Activated CD8-positive, alpha-beta memory T cell treated with anti-CD3 and anti-CD28 coated beads, Interleukin-2, amount 50 U/mL, for 1 hour (primary cell): ENCODE results near the gene TRPC4.

ENCODE experiments used
- DNase-seq: peaks from one replicate; pipeline ENCODE4 v3.0.0-alpha.2; 2020; ENCODE audit errors: extremely low read depth

TRPC4 gene

GRCh38 chr13:37729876-37730275 is 139.7 kb downstream of the TRPC4 start:
- no peak for DNase-seq

GRCh38 chr13:37716420-37717195 is 153.0 kb downstream of the TRPC4 start:
- DNase-seq: no peak

- DNase-seq: no peak
Observed at GRCh38 chr13:37715606-37716015, 154.0 kb downstream of the TRPC4 start.

- no peak for DNase-seq
Observed at GRCh38 chr13:37709318-37709717, 160.3 kb downstream of the TRPC4 start.

- no peak for DNase-seq
Observed at GRCh38 chr13:37707739-37708500, 161.7 kb downstream of the TRPC4 start.

- no peak for DNase-seq
Observed at GRCh38 chr13:37706041-37706440, 163.5 kb downstream of the TRPC4 start.

- no peak for DNase-seq
Observed at GRCh38 chr13:37701972-37702371, 167.6 kb downstream of the TRPC4 start.

GRCh38 chr13:37701306-37701705 is 168.3 kb downstream of the TRPC4 start:
- no peak for DNase-seq

GRCh38 chr13:37700887-37701286 is 168.7 kb downstream of the TRPC4 start:
- no peak for DNase-seq

- no peak for DNase-seq
Observed at GRCh38 chr13:37695200-37695599, 174.4 kb downstream of the TRPC4 start.

GRCh38 chr13:37690361-37690760 is 179.2 kb downstream of the TRPC4 start:
- DNase-seq: no peak

- no peak for DNase-seq
Observed at GRCh38 chr13:37686501-37686900, 183.1 kb downstream of the TRPC4 start.

- DNase-seq: no peak
Observed at GRCh38 chr13:37685206-37685605, 184.4 kb downstream of the TRPC4 start.

- DNase-seq: no peak
Observed at GRCh38 chr13:37682496-37682895, 187.1 kb downstream of the TRPC4 start.

- no peak for DNase-seq
Observed at GRCh38 chr13:37681281-37682032, 188.1 kb downstream of the TRPC4 start.

GRCh38 chr13:37680137-37680536 is 189.4 kb downstream of the TRPC4 start:
- DNase-seq: no peak

- DNase-seq: no peak
Observed at GRCh38 chr13:37679043-37679442, 190.5 kb downstream of the TRPC4 start.

- no peak for DNase-seq
Observed at GRCh38 chr13:37669845-37670244, 199.7 kb downstream of the TRPC4 start.

GRCh38 chr13:37667702-37668101 is 201.9 kb downstream of the TRPC4 start:
- DNase-seq: no peak

GRCh38 chr13:37666036-37666435 is 203.5 kb downstream of the TRPC4 start:
- no peak for DNase-seq

GRCh38 chr13:37665420-37665819 is 204.2 kb downstream of the TRPC4 start:
- no peak for DNase-seq

- DNase-seq: no peak
Observed at GRCh38 chr13:37663724-37664123, 205.8 kb downstream of the TRPC4 start.
